Hematopoietic multipotent progenitor cell (in vitro differentiated cells): ENCODE data around the gene FEM1A. TPM values are rescaled to one million over a fixed set of nuclear protein-coding genes. Genes with fewer than 3 reads are reported as not detected.
"Not testable (repeated sequence)": the region's sequence is repeated elsewhere in the genome, so short reads cannot be mapped to it uniquely, and the experiment has no call there.

Experiments used
- DNase-seq, 3 donors: peaks; one replicate each; pipeline ENCODE4 v3.0.0-alpha.2; 2011 to 2015; ENCODE audit warnings: low read depth in 2 of 3, low spot score in 2 of 3
- small RNA-seq: library from RNA; depleted of rRNA; stranded (forward); fragments of <200 nt; gene quantifications from one replicate; pipeline ENCODE3, GENCODE V24; 2012
- total RNA-seq: library from RNA; depleted of rRNA; stranded (reverse); fragments of >200 nt; gene quantifications from one replicate; pipeline ENCODE4 v1.2.3, GENCODE V29; 2012

Gene FEM1A
- total RNA-seq, 1 donor = 21.0 TPM

- DNase-seq = no peak
These were observed 53.0 kb downstream of the FEM1A start for GRCh38 chr19:4844348-4845179.

GRCh38 chr19:4845975-4846374, 54.4 kb downstream of the FEM1A start:
- not testable (repeated sequence) for DNase-seq

GRCh38 chr19:4847190-4847973, 55.8 kb downstream of the FEM1A start:
- DNase-seq = no peak

- DNase-seq = no peak
These were observed 57.5 kb downstream of the FEM1A start for GRCh38 chr19:4849019-4849418.

Small RNAs within 50 kb of the gene (small RNA-seq; reads per million reads assigned to genes)
- 0.34 reads per million for gene MIR7-3

Other genes starting within 250 kb of the FEM1A start
- 0.27 TPM for gene SEMA6B, start 232.1 kb upstream of the FEM1A start, total RNA-seq
- 19.4 TPM for gene TNFAIP8L1, start 152.2 kb upstream of the FEM1A start, total RNA-seq
- gene MYDGF, start 121.4 kb upstream of the FEM1A start, total RNA-seq = 87.8 TPM
- 42.0 TPM for gene DPP9, start 67.9 kb upstream of the FEM1A start, total RNA-seq
- 7.8 TPM for gene TICAM1, start 40.0 kb downstream of the FEM1A start, total RNA-seq
- gene PLIN3, start 75.9 kb downstream of the FEM1A start, total RNA-seq = 196 TPM
- 6.2 TPM for gene ARRDC5, start 111.2 kb downstream of the FEM1A start, total RNA-seq
- gene UHRF1, start 117.8 kb downstream of the FEM1A start, total RNA-seq = 51.4 TPM
- 26.7 TPM for gene KDM4B, start 177.4 kb downstream of the FEM1A start, total RNA-seq